Activated T-cell treated with anti-CD3 and anti-CD28 coated beads, Interleukin-2, amount 50 U/mL, for 4 hours (primary cell): Measurements from ENCODE around the gene SCNN1A. TPM values are rescaled to one million over a fixed set of nuclear protein-coding genes. Genes with fewer than 3 reads are reported as not detected.

ENCODE experiments used
- ATAC-seq, 2 donors: fragments of 200-7000 bp; cut with Tn5 transposase; one replicate each; pipeline ENCODE4 v1.10.0; 2021
- DNase-seq: peaks from one replicate; pipeline ENCODE4 v3.0.0-alpha.2; 2020
- H3K27me3 Mint-ChIP-seq: one replicate; pipeline ENCODE4 v1.8.0; 2021; ENCODE audit warnings: low read depth, mixed read lengths
- H3K36me3 Mint-ChIP-seq: one replicate; pipeline ENCODE4 v1.8.0; 2022; ENCODE audit warnings: mixed read lengths; ENCODE audit not compliant: insufficient read depth
- H3K4me1 Mint-ChIP-seq: one replicate; pipeline ENCODE4 v1.8.0; 2021; ENCODE audit warnings: low read depth, mixed read lengths
- H3K4me3 Mint-ChIP-seq: one replicate; pipeline ENCODE4 v1.8.0; 2021; ENCODE audit warnings: mild to moderate bottlenecking, moderate library complexity, mixed read lengths
- H3K9me3 Mint-ChIP-seq: one replicate; pipeline ENCODE4 v1.8.0; 2021; ENCODE audit warnings: mixed read lengths
- total RNA-seq, 3 donors: library from RNA; stranded (reverse); gene quantifications; one replicate each; pipeline ENCODE4 v1.2.1, GENCODE V29; 2021

SCNN1A gene
- total RNA-seq, 3 donors from 2014 or later, result 0.05 to 0.84 (median 0.15) TPM

GRCh38 chr12:6392504-6392903 is 17.1 kb upstream of the SCNN1A start:
- ATAC-seq (no peak), DNase-seq (no peak)
- Mint-ChIP-seq H3K4me3 (no peak overlapping the region), H3K4me1 (no peaks in the 10 kb centered on the region), H3K27me3 (no peaks in the 10 kb centered on the region), H3K36me3 (no peaks in the 10 kb centered on the region), H3K9me3 (no peaks in the 10 kb centered on the region)

GRCh38 chr12:6391013-6391412 is 15.7 kb upstream of the SCNN1A start:
- no peak for ATAC-seq
- H3K27me3 Mint-ChIP-seq, result no peaks in the 10 kb centered on the region
- H3K4me1 Mint-ChIP-seq, result no peaks in the 10 kb centered on the region
- no peaks in the 10 kb centered on the region for H3K9me3 Mint-ChIP-seq
- no peak overlapping the region for H3K4me3 Mint-ChIP-seq
- no peak for DNase-seq
- no peaks in the 10 kb centered on the region for H3K36me3 Mint-ChIP-seq

- Mint-ChIP-seq H3K9me3 (no peaks in the 10 kb centered on the region), H3K27me3 (no peaks in the 10 kb centered on the region), H3K4me3 (no peak overlapping the region), H3K36me3 (no peaks in the 10 kb centered on the region), H3K4me1 (no peaks in the 10 kb centered on the region)
- ATAC-seq (no peak), DNase-seq (no peak)
Measured at GRCh38 chr12:6390084-6390799, 14.9 kb upstream of the SCNN1A start.

- no peaks in the 10 kb centered on the region for H3K36me3 Mint-ChIP-seq
- no peak overlapping the region for H3K4me3 Mint-ChIP-seq
Measured at GRCh38 chr12:6387541-6387940, 12.2 kb upstream of the SCNN1A start.

GRCh38 chr12:6386491-6386890 is 11.1 kb upstream of the SCNN1A start:
- H3K9me3 Mint-ChIP-seq, result no peaks in the 10 kb centered on the region
- ATAC-seq (no peak), DNase-seq (no peak)
- H3K27me3 Mint-ChIP-seq, result peaks cover 20% of the 10 kb centered on the region
- peaks cover 5% of the 10 kb centered on the region for H3K4me1 Mint-ChIP-seq
- no peak overlapping the region for H3K4me3 Mint-ChIP-seq
- H3K36me3 Mint-ChIP-seq, result no peaks in the 10 kb centered on the region

More at GRCh38 chr12:6387541-6387940, 12.2 kb upstream of the SCNN1A start:
- no peak for ATAC-seq
- H3K4me1 Mint-ChIP-seq, result peaks cover 5% of the 10 kb centered on the region
- no peak for DNase-seq
- peaks cover 11% of the 10 kb centered on the region for H3K27me3 Mint-ChIP-seq
- no peaks in the 10 kb centered on the region for H3K9me3 Mint-ChIP-seq

- no peak overlapping the region for H3K4me3 Mint-ChIP-seq
- no peak for ATAC-seq
Measured at GRCh38 chr12:6386038-6386437, 10.7 kb upstream of the SCNN1A start.

GRCh38 chr12:6384499-6385436 is 9.4 kb upstream of the SCNN1A start:
- DNase-seq (no peak), ATAC-seq (no peak)
- no peaks in the 10 kb centered on the region for H3K36me3 Mint-ChIP-seq
- peaks cover 5% of the 10 kb centered on the region for H3K4me1 Mint-ChIP-seq
- no peak overlapping the region for H3K4me3 Mint-ChIP-seq
- H3K9me3 Mint-ChIP-seq, result no peaks in the 10 kb centered on the region
- H3K27me3 Mint-ChIP-seq, result peaks cover 26% of the 10 kb centered on the region

More at GRCh38 chr12:6386038-6386437, 10.7 kb upstream of the SCNN1A start:
- Mint-ChIP-seq H3K27me3 (peaks cover 25% of the 10 kb centered on the region), H3K9me3 (no peaks in the 10 kb centered on the region), H3K36me3 (no peaks in the 10 kb centered on the region), H3K4me1 (peaks cover 5% of the 10 kb centered on the region)
- no peak for DNase-seq

GRCh38 chr12:6383572-6384498 is 8.5 kb upstream of the SCNN1A start, which contains the start of gene LTBR:
TSS of gene LTBR (plus strand) at chr12:6384162. CDS start at chr12:6384359, 197 bp downstream.
- H3K4me1 Mint-ChIP-seq, result peaks cover 5% of the 10 kb centered on the region
- H3K9me3 Mint-ChIP-seq, result no peaks in the 10 kb centered on the region
- DNase-seq (no peak), ATAC-seq (peak; percentile 59 to 66)
- H3K36me3 Mint-ChIP-seq, result no peaks in the 10 kb centered on the region
- H3K4me3 Mint-ChIP-seq, result no peak within 1 kb of the TSS
- peaks cover 26% of the 10 kb centered on the region for H3K27me3 Mint-ChIP-seq

- ATAC-seq, result no peak
- H3K4me1 Mint-ChIP-seq, result peaks cover 5% of the 10 kb centered on the region
- peaks cover 26% of the 10 kb centered on the region for H3K27me3 Mint-ChIP-seq
- no peaks in the 10 kb centered on the region for H3K9me3 Mint-ChIP-seq
- DNase-seq, result no peak
- H3K4me3 Mint-ChIP-seq, result no peak overlapping the region
- no peaks in the 10 kb centered on the region for H3K36me3 Mint-ChIP-seq
Measured at GRCh38 chr12:6382982-6383381, 7.6 kb upstream of the SCNN1A start.

- Mint-ChIP-seq H3K27me3 (peaks cover 26% of the 10 kb centered on the region), H3K36me3 (no peaks in the 10 kb centered on the region), H3K4me3 (no peak overlapping the region), H3K9me3 (no peaks in the 10 kb centered on the region), H3K4me1 (peaks cover 9% of the 10 kb centered on the region)
- no peak for ATAC-seq
- no peak for DNase-seq
Measured at GRCh38 chr12:6382371-6382770, 7.0 kb upstream of the SCNN1A start.

GRCh38 chr12:6380141-6381121 is 5.1 kb upstream of the SCNN1A start:
- H3K4me1 Mint-ChIP-seq, result peaks cover 27% of the 10 kb centered on the region
- H3K4me3 Mint-ChIP-seq, result no peak overlapping the region
- no peaks in the 10 kb centered on the region for H3K36me3 Mint-ChIP-seq
- no peak for DNase-seq
- no peak for ATAC-seq
- H3K9me3 Mint-ChIP-seq, result no peaks in the 10 kb centered on the region
- peaks cover 26% of the 10 kb centered on the region for H3K27me3 Mint-ChIP-seq

GRCh38 chr12:6378709-6379472 is 3.5 kb upstream of the SCNN1A start:
- no peak overlapping the region for H3K4me3 Mint-ChIP-seq
- peaks cover 23% of the 10 kb centered on the region for H3K27me3 Mint-ChIP-seq
- H3K9me3 Mint-ChIP-seq, result no peaks in the 10 kb centered on the region
- H3K4me1 Mint-ChIP-seq, result peaks cover 24% of the 10 kb centered on the region
- no peaks in the 10 kb centered on the region for H3K36me3 Mint-ChIP-seq
- DNase-seq (no peak), ATAC-seq (no peak)
